ENCODE results near the gene SOBP. TPM values are rescaled to one million over a fixed set of nuclear protein-coding genes. Genes with fewer than 3 reads are reported as not detected.
"Not testable (repeated sequence)": the region's sequence is repeated elsewhere in the genome, so short reads cannot be mapped to it uniquely, and the experiment has no call there.

SOBP gene
- total RNA-seq, 1 donor from 2014 or later = 0.32 TPM

DNA sequence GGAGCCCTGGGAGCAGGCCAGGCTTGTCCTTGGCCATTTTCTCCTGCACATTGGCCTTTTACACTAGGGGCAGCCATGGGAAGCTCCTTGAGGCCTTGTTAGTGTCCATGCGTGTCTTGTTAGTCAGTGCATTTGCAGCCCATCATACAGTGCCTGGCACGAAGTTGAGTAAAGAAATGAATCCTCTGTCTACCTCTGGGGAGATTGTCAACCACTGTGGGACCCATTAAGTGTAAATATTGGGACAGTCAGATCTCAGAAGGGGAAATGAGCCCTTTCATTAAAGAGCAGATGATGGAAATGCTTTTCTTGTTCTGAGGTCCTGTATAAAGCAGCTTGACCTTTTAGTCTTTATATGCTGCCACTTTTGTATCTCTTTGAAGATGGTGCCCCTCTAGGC lies 33.9 kb downstream of the SOBP start:
- no peak for ATAC-seq

GRCh38 chr6:107524626-107525025 lies 34.7 kb downstream of the SOBP start:
- no peak for ATAC-seq

DNA sequence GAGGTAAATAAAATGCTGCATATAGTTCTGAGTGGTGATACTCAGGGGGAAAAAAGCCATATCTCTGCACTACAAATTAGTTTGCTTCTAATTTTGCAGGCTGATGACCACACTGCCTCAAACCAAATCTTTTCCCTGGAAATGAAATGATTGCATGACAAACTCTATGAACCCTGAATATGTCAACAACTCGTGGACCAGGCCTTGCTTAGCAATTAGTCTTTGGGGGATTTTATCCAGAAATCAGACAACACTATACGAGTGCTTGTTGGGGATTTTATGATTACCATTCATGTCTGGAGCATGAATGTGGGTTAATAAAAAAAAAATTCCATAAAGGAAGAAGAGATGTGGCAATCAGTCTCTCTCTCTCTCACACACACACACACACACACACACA lies 42.0 kb downstream of the SOBP start:
- ATAC-seq = no peak

DNA sequence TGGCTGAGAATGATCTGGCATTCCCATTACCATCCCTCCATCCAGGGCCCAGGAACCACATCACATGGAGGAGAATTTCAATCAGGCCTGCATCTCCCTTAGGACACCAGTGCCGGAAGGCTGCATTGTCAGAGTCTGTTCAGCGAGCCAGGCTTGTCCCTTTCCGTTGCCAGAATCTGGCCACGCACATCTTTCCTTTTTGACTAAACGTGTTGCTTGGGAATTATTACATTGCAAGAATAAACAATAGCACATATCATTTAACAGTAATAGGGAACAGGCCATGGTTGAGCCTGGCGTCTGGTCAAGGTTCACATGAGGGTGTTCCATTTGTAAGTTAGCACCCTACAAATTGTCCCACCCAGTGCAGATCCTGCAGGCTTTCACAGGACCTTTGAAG lies 42.8 kb downstream of the SOBP start:
- no peak for ATAC-seq

DNA sequence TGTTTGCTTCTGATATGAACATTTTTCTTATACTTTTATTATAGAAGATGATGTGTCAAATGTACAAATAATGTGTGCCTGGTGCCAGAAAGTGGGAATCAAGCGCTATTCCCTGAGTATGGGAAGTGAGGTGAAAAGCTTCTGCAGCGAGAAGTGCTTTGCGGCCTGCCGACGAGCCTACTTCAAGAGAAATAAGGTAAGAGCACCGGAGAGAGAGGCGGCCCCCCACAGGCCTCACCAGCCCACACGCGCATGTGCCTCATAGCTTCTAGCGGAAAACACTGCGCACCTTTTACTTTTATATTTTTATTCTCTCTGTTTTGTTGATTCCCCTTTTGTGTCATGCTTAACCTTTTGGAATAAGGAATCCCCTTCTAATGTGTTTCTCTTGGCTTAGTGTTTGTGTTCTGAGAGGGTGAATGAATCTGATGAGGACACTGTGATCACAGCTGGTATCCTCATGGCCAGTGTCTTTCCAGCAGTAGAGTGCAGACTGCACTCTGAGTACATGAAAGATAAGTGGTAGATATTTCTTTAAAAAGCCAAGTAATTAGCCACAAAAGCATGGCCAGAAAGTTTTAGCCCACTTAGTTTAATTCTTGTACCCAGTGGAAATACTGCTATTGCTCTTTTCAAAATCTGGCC lies 43.6 kb downstream of the SOBP start:
- ATAC-seq = no peak

GRCh38 chr6:107534571-107535141 lies 44.7 kb downstream of the SOBP start:
- no peak for ATAC-seq

GRCh38 chr6:107535626-107536025 lies 45.7 kb downstream of the SOBP start:
- ATAC-seq = no peak

- ATAC-seq = no peak
These were observed 46.5 kb downstream of the SOBP start for GRCh38 chr6:107536180-107536961.

- no peak for ATAC-seq
These were observed 47.6 kb downstream of the SOBP start for GRCh38 chr6:107537559-107537958.

DNA sequence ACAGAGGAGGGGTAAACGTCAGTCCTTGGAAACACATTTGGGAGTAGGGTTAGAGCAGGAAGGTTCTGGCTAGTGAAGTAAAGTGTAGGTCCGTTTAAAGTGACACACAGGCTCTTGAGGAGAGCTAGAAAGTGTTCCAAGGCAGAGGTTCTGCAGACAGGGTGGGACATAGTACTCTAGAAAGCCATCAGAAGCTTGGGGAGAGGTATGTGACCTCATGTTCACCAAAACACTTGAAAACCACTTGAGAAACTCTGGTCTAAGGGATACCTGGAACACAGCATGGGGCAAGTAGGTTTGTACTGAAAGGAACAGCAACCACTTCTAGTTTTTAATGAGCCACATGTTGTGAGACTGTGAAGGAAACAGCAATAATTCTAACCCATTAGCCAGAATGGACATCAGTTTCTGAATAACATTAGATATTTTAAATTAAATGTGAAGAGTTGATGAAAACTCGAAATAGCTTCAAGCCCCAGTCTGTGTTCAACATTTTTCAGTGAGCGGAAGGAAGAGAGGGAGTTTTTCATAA lies 49.0 kb downstream of the SOBP start:
- no peak for ATAC-seq

DNA sequence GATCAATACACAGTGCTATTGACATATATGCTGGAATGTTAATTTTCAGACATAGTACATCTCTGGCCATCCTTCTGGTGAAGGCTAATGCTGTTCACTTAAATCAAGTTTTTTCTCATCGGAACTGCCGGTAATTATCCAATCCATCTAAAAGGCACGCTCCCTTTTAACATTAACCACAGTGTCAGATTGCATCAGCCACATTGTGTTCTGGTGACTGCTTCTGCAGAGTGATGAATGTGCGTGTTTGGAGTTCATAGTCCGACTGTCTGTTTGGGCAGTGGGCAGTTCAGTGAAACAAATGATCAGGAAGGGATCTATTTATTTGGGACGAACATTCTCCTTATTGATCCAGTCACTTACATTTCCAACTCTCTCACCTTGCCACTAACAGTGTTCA lies 49.5 kb downstream of the SOBP start:
- ATAC-seq = no peak

- no peak for ATAC-seq
These were observed 50.0 kb downstream of the SOBP start for GRCh38 chr6:107539849-107540464.

GRCh38 chr6:107540465-107540857 lies 50.5 kb downstream of the SOBP start:
- ATAC-seq = no peak

GRCh38 chr6:107542192-107542668 lies 52.3 kb downstream of the SOBP start:
- no peak for ATAC-seq

DNA sequence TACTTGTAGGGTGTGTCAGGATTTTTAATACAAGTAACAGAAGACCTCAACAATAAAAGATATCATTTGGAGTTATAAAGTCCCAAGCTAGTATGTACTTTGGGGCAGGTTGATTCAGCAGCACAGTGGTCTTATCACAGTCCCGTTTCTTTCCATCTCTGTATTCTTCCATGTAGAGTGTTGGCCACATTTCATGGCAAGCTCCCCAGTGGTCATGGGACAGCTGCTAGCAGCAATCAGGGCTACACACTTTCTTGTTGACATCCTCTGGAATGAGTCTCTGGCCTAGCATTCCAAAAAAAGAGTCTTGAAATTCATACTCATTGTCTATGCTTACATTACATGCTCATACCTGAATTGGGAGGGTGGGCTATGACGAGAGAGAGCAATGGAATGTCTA lies 53.2 kb downstream of the SOBP start:
- ATAC-seq = no peak

DNA sequence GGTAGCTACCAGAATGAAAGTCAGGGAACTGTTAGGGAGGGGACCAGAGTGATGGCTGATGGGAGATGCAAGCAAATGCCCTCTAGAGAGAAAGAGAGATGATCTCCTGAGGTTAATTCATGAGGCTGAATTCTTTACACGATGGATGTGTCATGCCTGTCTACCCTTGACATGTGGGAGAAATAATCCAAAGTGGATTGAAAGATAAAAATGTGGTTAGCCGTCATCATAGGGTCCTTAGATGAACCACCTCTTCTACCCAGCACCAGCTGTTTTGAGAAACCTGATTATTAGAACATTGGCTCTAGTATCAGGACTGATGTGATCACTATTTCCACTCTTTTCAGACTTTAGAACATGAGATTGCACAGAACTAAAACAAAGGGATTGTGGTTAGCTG lies 53.6 kb downstream of the SOBP start:
- no peak for ATAC-seq

GRCh38 chr6:107545763-107546162 lies 55.8 kb downstream of the SOBP start:
- ATAC-seq = no peak

GRCh38 chr6:107546691-107547450 lies 57.0 kb downstream of the SOBP start:
- ATAC-seq = no peak

- ATAC-seq = no peak
These were observed 57.5 kb downstream of the SOBP start for GRCh38 chr6:107547451-107547840.

GRCh38 chr6:107550241-107550840 lies 60.4 kb downstream of the SOBP start:
- no peak for ATAC-seq

DNA sequence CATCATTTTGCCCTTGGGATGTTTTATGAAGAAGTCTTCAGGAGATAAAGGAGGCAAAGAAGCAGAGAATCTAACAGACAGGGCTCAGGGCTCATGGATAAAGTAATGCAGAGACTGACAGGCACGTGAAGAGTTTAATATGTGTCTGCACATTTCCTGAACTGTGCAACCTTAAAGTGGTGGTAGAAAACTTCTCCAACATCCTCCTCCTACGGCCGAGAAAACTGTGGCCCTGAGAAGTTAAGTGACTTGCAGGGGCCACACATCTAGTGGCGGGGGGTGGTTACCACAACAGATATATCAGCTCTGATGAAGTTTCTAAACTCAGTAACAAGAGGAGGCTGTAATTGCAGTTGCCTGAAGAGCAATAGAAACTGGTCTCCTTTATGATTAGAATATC lies 61.0 kb downstream of the SOBP start:
- no peak for ATAC-seq

DNA sequence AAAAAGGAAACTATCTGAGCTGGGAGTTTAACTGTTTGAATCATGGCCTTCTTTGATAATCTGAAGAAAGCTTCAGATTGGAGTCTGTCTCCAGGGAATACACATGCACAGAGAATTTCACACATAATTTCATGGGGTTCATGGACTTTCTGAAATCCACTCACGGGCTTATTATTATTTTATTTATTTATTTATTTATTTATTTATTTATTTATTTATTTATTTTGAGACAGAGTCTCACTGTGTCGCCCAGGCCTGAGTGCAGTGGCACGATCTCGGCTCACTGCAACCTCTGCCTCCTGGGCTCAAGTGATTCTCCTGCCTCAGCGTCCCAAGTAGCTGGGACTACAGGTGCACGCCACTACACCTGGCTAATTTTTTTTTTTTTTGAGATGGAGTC lies 63.2 kb downstream of the SOBP start:
- not testable (repeated sequence) for ATAC-seq

Data from esophagus mucosa (tissue), 1 donor.